ENCODE measurements around the gene TUBGCP2.

- no peak for TF ChIP-seq CTCF (IDR thresholded peaks at IDR 0.05)
- no peak for TF ChIP-seq POLR2A (IDR thresholded peaks at IDR 0.05)
- no peak for TF ChIP-seq EP300 (IDR thresholded peaks at IDR 0.05)
These were observed 3.5 kb upstream of the TUBGCP2 start for GRCh38 chr10:133312016-133312768.

Measured in ovary (tissue), 3 donors.